GM21529 (cell line): ENCODE results near the gene SLC7A6OS.

ENCODE experiments used
- ATAC-seq: cut with Tn5 transposase; IDR thresholded peaks from one replicate; pipeline ENCODE4 v1.9.1; 2021; ENCODE audit not compliant: unreplicated experiment

SLC7A6OS gene

GRCh38 chr16:68345351-68345810 is 34.6 kb upstream of the SLC7A6OS start:
- ATAC-seq, result no peak

- no peak for ATAC-seq
These were observed 33.5 kb upstream of the SLC7A6OS start for GRCh38 chr16:68344252-68344651.

GRCh38 chr16:68343137-68343536 is 32.4 kb upstream of the SLC7A6OS start:
- ATAC-seq, result no peak

- no peak for ATAC-seq
These were observed 31.9 kb upstream of the SLC7A6OS start for GRCh38 chr16:68342620-68343019.

- ATAC-seq, result no peak
These were observed 28.5 kb upstream of the SLC7A6OS start for GRCh38 chr16:68339214-68339613.

- ATAC-seq, result no peak
These were observed 27.8 kb upstream of the SLC7A6OS start for GRCh38 chr16:68338326-68339119.

GRCh38 chr16:68335175-68335574 is 24.4 kb upstream of the SLC7A6OS start:
- ATAC-seq, result no peak

- no peak for ATAC-seq
These were observed 21.8 kb upstream of the SLC7A6OS start for GRCh38 chr16:68332411-68333121.

GRCh38 chr16:68331879-68332410 is 21.2 kb upstream of the SLC7A6OS start:
- ATAC-seq, result no peak

- no peak for ATAC-seq
These were observed 18.2 kb upstream of the SLC7A6OS start for GRCh38 chr16:68328860-68329390.

GRCh38 chr16:68328151-68328859 is 17.6 kb upstream of the SLC7A6OS start:
- peak; percentile 72 for ATAC-seq

- ATAC-seq, result no peak
These were observed 14.1 kb upstream of the SLC7A6OS start for GRCh38 chr16:68324780-68325357.

GRCh38 chr16:68324336-68324735 is 13.6 kb upstream of the SLC7A6OS start:
- no peak for ATAC-seq

GRCh38 chr16:68319185-68319908 is 8.6 kb upstream of the SLC7A6OS start:
- no peak for ATAC-seq

GRCh38 chr16:68313116-68313515 is 2.4 kb upstream of the SLC7A6OS start:
- ATAC-seq, result no peak

- peak; percentile 21 for ATAC-seq
These were observed 341 bp downstream of the SLC7A6OS start for GRCh38 chr16:68310437-68310773.

- ATAC-seq, result no peak
These were observed 947 bp downstream of the SLC7A6OS start for GRCh38 chr16:68309799-68310198.

GRCh38 chr16:68306633-68307032 is 4.1 kb downstream of the SLC7A6OS start:
- no peak for ATAC-seq

- ATAC-seq, result no peak
These were observed 9.8 kb downstream of the SLC7A6OS start for GRCh38 chr16:68300734-68301459.
